GM12878 (cell line): ENCODE data around the gene SRF.

Source experiments
- BCL3 ChIP-seq: IDR thresholded peaks from 2 replicates; pipeline ENCODE4 v1.6.1; 2011; ENCODE audit warnings: borderline replicate concordance, low read depth, mild to moderate bottlenecking, moderate library complexity, low read length; ENCODE audit not compliant: insufficient read depth, poor library complexity, severe bottlenecking
- CEBPB ChIP-seq, 2 experiments: fragments of 150-350 bp in 1 of 2; IDR thresholded peaks; 2 replicates each; pipeline ENCODE4 v1.6.1; 2012 to 2014; ENCODE audit warnings: low read depth in 2 of 2, low read length in 2 of 2, borderline replicate concordance in 1 of 2, inconsistent platforms in 1 of 2
- NFIC ChIP-seq: IDR thresholded peaks from 2 replicates; pipeline ENCODE4 v1.6.1; 2012; ENCODE audit warnings: low read depth, mild to moderate bottlenecking, inconsistent platforms, low read length, moderate library complexity
- RAD51 ChIP-seq: fragments of 450-650 bp; IDR thresholded peaks from 2 replicates; pipeline ENCODE4 v1.6.1; 2016; ENCODE audit warnings: moderate library complexity, mild to moderate bottlenecking, inconsistent platforms

GRCh38 chr6:43123461-43124314 lies 47.4 kb upstream of the SRF start:
- no peak for TF ChIP-seq CEBPB (IDR thresholded peaks at IDR 0.05; ENCODE audit: borderline replicate concordance in 1 of 2, low read depth in 2 of 2, low read length in 2 of 2)
- TF ChIP-seq NFIC: no peak
- TF ChIP-seq RAD51: no peak
- TF ChIP-seq BCL3: no peak
